Natural killer cell treated with Interleukin-12 subunit alpha and Interleukin-12 subunit beta and Interleukin-15 and Interleukin-18, amount 100 ng/mL, for 72 hours (primary cell): ENCODE results near the gene PLEKHG4B. TPM values are rescaled to one million over a fixed set of nuclear protein-coding genes. Genes with fewer than 3 reads are reported as not detected.
A peak's percentile ranks its signal among the peaks of the same experiment; 100 is the strongest.
"Not testable (repeated sequence)": the region's sequence is repeated elsewhere in the genome, so short reads cannot be mapped to it uniquely, and the experiment has no call there.

Source experiments
- ATAC-seq, 2 donors: fragments of 150-1000 bp; cut with Tn5 transposase in 1 of 2; sonication (Bioruptor Pico), chemical (Tn5 transposase) in 1 of 2; 2 replicates each; pipeline ENCODE4 v1.10.0; 2021
- DNase-seq: peaks from one replicate; pipeline ENCODE4 v3.0.0; 2022; ENCODE audit warnings: low spot score
- H3K27ac Mint-ChIP-seq, 2 donors: 1 replicate in 1 of 2; 2 replicates in 1 of 2; pipeline ENCODE4 v1.8.0; 2022; ENCODE audit warnings: mixed read lengths in 2 of 2, mild to moderate bottlenecking in 1 of 2, moderate library complexity in 1 of 2
- H3K27me3 Mint-ChIP-seq, 2 donors: 1 replicate in 1 of 2; 2 replicates in 1 of 2; pipeline ENCODE4 v1.8.0; 2022; ENCODE audit warnings: mixed read lengths in 2 of 2
- H3K36me3 Mint-ChIP-seq: one replicate; pipeline ENCODE4 v1.8.0; 2022; ENCODE audit warnings: mixed read lengths
- H3K4me1 Mint-ChIP-seq, 2 donors: 1 replicate in 1 of 2; 2 replicates in 1 of 2; pipeline ENCODE4 v1.8.0; 2022; ENCODE audit warnings: low read depth in 2 of 2, mixed read lengths in 2 of 2, mild to moderate bottlenecking in 1 of 2
- H3K4me3 Mint-ChIP-seq: one replicate; pipeline ENCODE4 v1.8.0; 2022; ENCODE audit warnings: mixed read lengths
- H3K9me3 Mint-ChIP-seq: 2 replicates; pipeline ENCODE4 v1.8.0; 2022; ENCODE audit warnings: mixed read lengths
- total RNA-seq, 2 donors: library from RNA; stranded (reverse); gene quantifications; one replicate each; pipeline ENCODE4 v1.2.3, GENCODE V29; 2022

Gene PLEKHG4B
- total RNA-seq, 2 donors from 2014 or later: not detected

GRCh38 chr5:162565-163337 is 70.8 kb downstream of the PLEKHG4B start:
- Mint-ChIP-seq H3K27ac (no peak overlapping the region), H3K27me3 (peaks cover 13 to 32% of the 10 kb centered on the region in 2 donors), H3K9me3 (no peaks in the 10 kb centered on the region), H3K36me3 (no peaks in the 10 kb centered on the region), H3K4me3 (no peak overlapping the region), H3K4me1 (no peaks in the 10 kb centered on the region)
- ATAC-seq (peak in 1 of 2 donors; percentile 36), DNase-seq (no peak)

- H3K36me3 Mint-ChIP-seq: no peaks in the 10 kb centered on the region
These were observed 71.3 kb downstream of the PLEKHG4B start for GRCh38 chr5:163338-163620.

GRCh38 chr5:163841-164240 is 71.9 kb downstream of the PLEKHG4B start:
- no peaks in the 10 kb centered on the region for H3K4me1 Mint-ChIP-seq
- H3K27me3 Mint-ChIP-seq: peaks cover 11 to 26% of the 10 kb centered on the region in 2 donors
- ATAC-seq: no peak
- H3K36me3 Mint-ChIP-seq: no peaks in the 10 kb centered on the region
- no peak for DNase-seq
- no peak overlapping the region for H3K4me3 Mint-ChIP-seq
- H3K27ac Mint-ChIP-seq: no peak overlapping the region
- H3K9me3 Mint-ChIP-seq: no peaks in the 10 kb centered on the region

More at GRCh38 chr5:163338-163620, 71.3 kb downstream of the PLEKHG4B start:
- Mint-ChIP-seq H3K4me3 (no peak overlapping the region), H3K4me1 (no peaks in the 10 kb centered on the region), H3K27me3 (peaks cover 13 to 32% of the 10 kb centered on the region in 2 donors), H3K9me3 (no peaks in the 10 kb centered on the region), H3K27ac (no peak overlapping the region)
- ATAC-seq: peak in 1 of 2 donors; percentile 43
- no peak for DNase-seq

- no peak for ATAC-seq
- no peak overlapping the region for H3K27ac Mint-ChIP-seq
- H3K36me3 Mint-ChIP-seq: no peaks in the 10 kb centered on the region
- DNase-seq: no peak
- H3K9me3 Mint-ChIP-seq: no peaks in the 10 kb centered on the region
- H3K4me3 Mint-ChIP-seq: no peak overlapping the region
- peaks cover 9 to 22% of the 10 kb centered on the region in 2 donors for H3K27me3 Mint-ChIP-seq
- no peaks in the 10 kb centered on the region for H3K4me1 Mint-ChIP-seq
These were observed 72.3 kb downstream of the PLEKHG4B start for GRCh38 chr5:164244-164643.

- not testable (repeated sequence) for H3K4me1 Mint-ChIP-seq, DNase-seq, ATAC-seq, H3K36me3 Mint-ChIP-seq, H3K27ac Mint-ChIP-seq, H3K4me3 Mint-ChIP-seq, H3K9me3 Mint-ChIP-seq
- H3K27me3 Mint-ChIP-seq: peaks cover 4 to 17% of the 10 kb centered on the region in 2 donors
These were observed 72.8 kb downstream of the PLEKHG4B start for GRCh38 chr5:164783-165182.

GRCh38 chr5:166441-167372 is 74.7 kb downstream of the PLEKHG4B start:
- Mint-ChIP-seq H3K9me3 (no peaks in the 10 kb centered on the region), H3K27ac (no peak overlapping the region), H3K36me3 (no peaks in the 10 kb centered on the region), H3K4me3 (no peak overlapping the region), H3K27me3 (no peaks in the 10 kb centered on the region), H3K4me1 (no peaks in the 10 kb centered on the region)
- ATAC-seq (no peak), DNase-seq (no peak)

- H3K9me3 Mint-ChIP-seq: no peaks in the 10 kb centered on the region
- H3K27me3 Mint-ChIP-seq: no peaks in the 10 kb centered on the region
- ATAC-seq (no peak), DNase-seq (no peak)
- no peak overlapping the region for H3K27ac Mint-ChIP-seq
- H3K4me1 Mint-ChIP-seq: no peaks in the 10 kb centered on the region
- no peaks in the 10 kb centered on the region for H3K36me3 Mint-ChIP-seq
- H3K4me3 Mint-ChIP-seq: no peak overlapping the region
These were observed 75.5 kb downstream of the PLEKHG4B start for GRCh38 chr5:167511-167910.

- Mint-ChIP-seq H3K27ac (no peak overlapping the region), H3K27me3 (no peaks in the 10 kb centered on the region), H3K4me1 (no peaks in the 10 kb centered on the region), H3K4me3 (no peak overlapping the region), H3K36me3 (no peaks in the 10 kb centered on the region), H3K9me3 (no peaks in the 10 kb centered on the region)
- ATAC-seq (peak in 1 of 2 donors; percentile 22), DNase-seq (no peak)
These were observed 76.2 kb downstream of the PLEKHG4B start for GRCh38 chr5:167982-168660.

- Mint-ChIP-seq H3K36me3 (no peaks in the 10 kb centered on the region), H3K9me3 (no peaks in the 10 kb centered on the region), H3K4me3 (no peak overlapping the region), H3K27ac (no peak overlapping the region), H3K4me1 (no peaks in the 10 kb centered on the region), H3K27me3 (no peaks in the 10 kb centered on the region)
- DNase-seq (no peak), ATAC-seq (no peak)
These were observed 77.2 kb downstream of the PLEKHG4B start for GRCh38 chr5:169071-169727.

- Mint-ChIP-seq H3K9me3 (no peaks in the 10 kb centered on the region), H3K36me3 (no peaks in the 10 kb centered on the region), H3K4me1 (no peaks in the 10 kb centered on the region), H3K4me3 (no peak overlapping the region), H3K27ac (no peak overlapping the region), H3K27me3 (no peaks in the 10 kb centered on the region)
- ATAC-seq: no peak
- no peak for DNase-seq
These were observed 77.7 kb downstream of the PLEKHG4B start for GRCh38 chr5:169728-170094.

- no peak overlapping the region for H3K27ac Mint-ChIP-seq
- H3K4me3 Mint-ChIP-seq: no peak overlapping the region
These were observed 79.2 kb downstream of the PLEKHG4B start for GRCh38 chr5:170971-171800.

GRCh38 chr5:171801-172331 is 79.9 kb downstream of the PLEKHG4B start:
- Mint-ChIP-seq H3K4me3 (no peak overlapping the region), H3K4me1 (no peaks in the 10 kb centered on the region), H3K36me3 (no peaks in the 10 kb centered on the region), H3K9me3 (no peaks in the 10 kb centered on the region), H3K27ac (no peak overlapping the region), H3K27me3 (peaks cover 0 to 1% of the 10 kb centered on the region in 2 donors)
- ATAC-seq (peak in 1 of 2 donors; percentile 7), DNase-seq (no peak)

More at GRCh38 chr5:170971-171800, 79.2 kb downstream of the PLEKHG4B start:
- no peaks in the 10 kb centered on the region for H3K27me3 Mint-ChIP-seq
- DNase-seq (no peak), ATAC-seq (no peak)
- H3K36me3 Mint-ChIP-seq: no peaks in the 10 kb centered on the region
- no peaks in the 10 kb centered on the region for H3K9me3 Mint-ChIP-seq
- H3K4me1 Mint-ChIP-seq: no peaks in the 10 kb centered on the region
